Activated CD4-positive, alpha-beta T cell treated with anti-CD3 and anti-CD28 coated beads, Interleukin-2, amount 10 ng/mL, durations not matched to agents 7 days and 5 days (primary cell): ENCODE measurements around the gene COMMD4. TPM values are rescaled to one million over a fixed set of nuclear protein-coding genes. Genes with fewer than 3 reads are reported as not detected.
"Not testable (repeated sequence)": the region's sequence is repeated elsewhere in the genome, so short reads cannot be mapped to it uniquely, and the experiment has no call there.

Source experiments
- CTCF ChIA-PET: fragments of 350-600 bp; sonication (Branson Sonifier 250); formaldehyde crosslinking; loops from one replicate; lab custom pipeline; 2021; ENCODE audit warnings: antibody characterized with exemption; lab: Charles Lee
- POLR2A ChIA-PET: fragments of 350-600 bp; sonication (Branson Sonifier 250); formaldehyde crosslinking; loops from one replicate; lab custom pipeline; 2021; ENCODE audit warnings: antibody characterized with exemption; lab: Charles Lee
- DNase-seq: peaks from one replicate; pipeline ENCODE4 v3.0.0-alpha.2; 2020
- H3K27ac Mint-ChIP-seq: one replicate; pipeline ENCODE4 v1.8.0; 2021; ENCODE audit warnings: mild to moderate bottlenecking, moderate library complexity, mixed read lengths
- H3K27me3 Mint-ChIP-seq: one replicate; pipeline ENCODE4 v1.8.0; 2021; ENCODE audit warnings: mixed read lengths
- H3K36me3 Mint-ChIP-seq: one replicate; pipeline ENCODE4 v1.8.0; 2021; ENCODE audit warnings: low read depth, mixed read lengths
- H3K4me1 Mint-ChIP-seq: one replicate; pipeline ENCODE4 v1.8.0; 2021; ENCODE audit warnings: mixed read lengths
- H3K4me3 Mint-ChIP-seq: one replicate; pipeline ENCODE4 v1.8.0; 2021; ENCODE audit warnings: mild to moderate bottlenecking, moderate library complexity, mixed read lengths
- H3K9me3 Mint-ChIP-seq: one replicate; pipeline ENCODE4 v1.8.0; 2021; ENCODE audit warnings: mixed read lengths
- total RNA-seq, 2 experiments: library from RNA; stranded (reverse); gene quantifications; one replicate each; pipeline ENCODE4 v1.2.3, GENCODE V29; 2021

The COMMD4 gene
- total RNA-seq, 2 experiments from 2014 or later = 72.2 to 97.4 TPM

DNA sequence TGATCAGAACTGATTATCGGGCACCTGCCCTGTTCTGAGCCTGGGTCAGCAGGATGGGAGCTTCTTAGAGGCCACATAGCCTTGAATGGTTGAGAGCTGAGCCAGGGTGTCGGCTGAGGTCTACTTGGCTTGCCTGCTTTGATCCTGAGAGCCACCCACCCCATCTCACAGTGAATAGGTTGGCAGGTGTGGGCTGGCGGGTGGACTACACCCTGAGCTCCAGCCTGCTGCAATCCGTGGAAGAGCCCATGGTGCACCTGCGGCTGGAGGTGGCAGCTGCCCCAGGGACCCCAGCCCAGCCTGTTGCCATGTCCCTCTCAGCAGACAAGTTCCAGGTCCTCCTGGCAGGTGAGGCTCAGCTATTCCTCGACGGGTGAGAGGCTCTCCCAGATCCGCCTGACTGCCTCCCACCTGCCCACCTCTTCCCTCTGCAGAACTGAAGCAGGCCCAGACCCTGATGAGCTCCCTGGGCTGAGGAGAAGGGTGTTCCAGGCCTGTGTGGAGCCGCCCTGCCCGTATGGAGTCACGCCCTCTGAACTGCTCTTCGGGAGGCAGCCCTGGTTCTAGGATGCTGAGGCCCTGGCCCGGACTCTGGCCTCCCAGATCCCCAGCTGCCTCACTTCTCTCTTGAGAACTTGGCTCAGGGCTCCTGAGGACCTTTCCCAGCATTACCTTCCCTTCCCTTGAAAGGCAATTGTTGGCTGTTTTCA is 3.8 kb downstream of the COMMD4 start:
- Mint-ChIP-seq H3K27ac (no peak overlapping the region), H3K36me3 (peaks cover 6% of the 10 kb centered on the region), H3K4me1 (peaks cover 20% of the 10 kb centered on the region), H3K27me3 (no peaks in the 10 kb centered on the region), H3K9me3 (no peaks in the 10 kb centered on the region), H3K4me3 (no peak overlapping the region)
- ChIA-PET POLR2A (no interaction called here), CTCF (interaction anchor here (0.6 kb wide), 1 partner anchor 340 kb away, joined by 6 read pairs; no protein-coding TSS in a partner anchor)
- no peak for DNase-seq

DNA sequence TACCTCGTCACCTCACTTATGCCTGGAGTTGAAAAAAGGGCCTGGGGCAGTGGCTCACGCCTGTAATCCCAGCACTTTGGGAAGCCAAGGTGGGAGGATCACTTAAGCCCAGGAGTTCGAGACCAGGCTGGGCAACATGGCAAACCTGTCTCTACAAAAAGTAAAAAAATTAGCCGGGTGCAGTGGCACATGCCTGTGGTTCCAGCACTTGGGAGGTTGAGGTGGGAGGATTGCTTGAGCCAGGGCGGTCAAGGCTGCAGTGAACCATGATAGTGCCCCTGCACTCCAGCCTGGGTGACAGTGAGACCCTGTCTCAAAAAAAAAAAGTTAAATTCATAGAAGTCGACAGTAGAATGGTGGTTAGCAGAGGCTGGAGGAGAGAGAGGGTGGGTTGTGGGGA is 6.4 kb downstream of the COMMD4 start:
- H3K9me3 Mint-ChIP-seq = peaks cover 2% of the 10 kb centered on the region
- peaks cover 14% of the 10 kb centered on the region for H3K27me3 Mint-ChIP-seq
- no peak overlapping the region for H3K27ac Mint-ChIP-seq
- POLR2A ChIA-PET = no interaction called here
- no peak for DNase-seq
- H3K4me1 Mint-ChIP-seq = peaks cover 11% of the 10 kb centered on the region
- H3K4me3 Mint-ChIP-seq = no peak overlapping the region
- peaks cover 12% of the 10 kb centered on the region for H3K36me3 Mint-ChIP-seq
- CTCF ChIA-PET = interaction anchor here (0.8 kb wide), 1 partner anchor 338 kb away, joined by 3 read pairs; no protein-coding TSS in a partner anchor

- H3K9me3 Mint-ChIP-seq, H3K4me3 Mint-ChIP-seq, POLR2A ChIA-PET, H3K27ac Mint-ChIP-seq, DNase-seq: not testable (repeated sequence)
- CTCF ChIA-PET = interaction anchor here (1.5 to 2.2 kb wide), 2 partner anchors 9 to 24 kb away, joined by 4 to 6 read pairs; partner anchors contain the start of gene MAN2C1
- Mint-ChIP-seq H3K4me1 (peaks cover 12% of the 10 kb centered on the region), H3K36me3 (peaks cover 15% of the 10 kb centered on the region), H3K27me3 (peaks cover 22% of the 10 kb centered on the region)
These were observed 8.1 kb downstream of the COMMD4 start for GRCh38 chr15:75343953-75344352.

DNA sequence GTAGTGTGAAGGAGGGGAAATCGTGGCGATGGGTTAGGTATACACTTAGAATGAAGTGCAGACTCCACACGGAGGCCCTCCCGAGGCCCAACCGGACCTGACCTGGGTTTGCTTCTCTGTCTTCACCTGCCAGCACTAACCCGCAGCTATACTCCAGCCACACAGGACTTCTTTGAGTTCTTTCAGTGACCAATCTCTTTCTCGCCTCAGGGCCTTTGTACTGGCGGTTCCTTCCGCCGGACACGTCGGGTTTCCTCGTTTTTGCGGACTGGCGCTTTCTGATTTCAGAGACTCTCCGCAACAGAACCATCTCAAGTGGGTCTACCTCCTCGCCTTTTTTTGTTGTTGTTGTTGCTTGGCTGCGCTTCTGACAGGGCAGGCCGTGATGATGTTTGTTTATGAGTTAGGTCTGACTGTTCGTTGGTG is 10.9 kb downstream of the COMMD4 start, which contains the start of gene NEIL1:
Gene NEIL1 (plus strand): TSS at position 244 of the 426 bp plus-strand sequence. CDS start 1,867 bp downstream, outside the sequence.
- Mint-ChIP-seq H3K27ac (peak within 1 kb of the TSS; percentile 54), H3K4me3 (peak within 1 kb of the TSS; percentile 61), H3K36me3 (peaks cover 33% of the 10 kb centered on the region), H3K4me1 (peaks cover 35% of the 10 kb centered on the region), H3K27me3 (peaks cover 25% of the 10 kb centered on the region), H3K9me3 (peaks cover 14% of the 10 kb centered on the region)
- ChIA-PET CTCF (interaction anchor here (1.1 to 1.4 kb wide), 2 partner anchors 9 to 10 kb away, joined by 3 read pairs; no protein-coding TSS in a partner anchor), POLR2A (no interaction called here)
- DNase-seq = no peak

DNA sequence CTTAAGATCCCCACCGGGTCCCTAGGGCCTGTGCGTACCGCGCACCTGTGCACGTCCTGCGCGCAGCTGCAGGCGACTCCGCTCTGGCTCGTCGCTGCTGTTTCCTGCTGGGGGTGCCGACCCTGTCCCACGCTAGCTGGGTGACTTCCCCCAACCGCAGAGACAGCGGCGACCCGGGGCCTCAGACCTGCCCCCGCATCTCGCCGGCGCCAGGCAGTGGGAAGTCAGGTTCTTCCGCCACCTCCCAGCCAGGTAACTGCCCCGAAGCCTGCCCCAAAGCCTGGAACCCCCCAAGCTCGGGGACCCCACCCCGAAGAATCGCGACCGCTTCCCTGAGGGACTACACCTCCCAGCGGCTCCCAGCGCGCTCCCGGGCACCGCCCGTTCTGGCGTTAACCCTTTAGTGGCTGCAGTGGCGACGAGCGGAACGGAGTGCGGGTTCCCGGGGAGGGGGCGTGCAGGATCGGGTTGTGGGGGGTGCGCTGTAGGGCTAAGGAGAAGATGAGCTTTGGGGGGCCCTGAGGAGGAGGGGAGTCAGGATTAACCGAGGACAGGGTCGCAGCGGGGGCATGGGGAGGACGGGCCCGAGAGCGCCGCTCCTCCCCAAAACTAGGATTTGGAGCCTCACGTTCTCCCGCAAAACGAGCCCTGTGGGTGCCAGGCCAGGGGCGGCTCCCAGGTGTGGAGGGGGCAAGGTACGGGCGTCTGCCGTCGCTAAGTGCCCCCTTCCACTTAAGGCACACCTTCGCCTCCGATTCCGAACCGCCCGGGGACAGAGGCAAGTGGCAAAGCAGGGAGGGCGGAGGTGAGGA is 11.6 kb downstream of the COMMD4 start:
- peak overlapping the region; percentile 54 for H3K27ac Mint-ChIP-seq
- peaks cover 14% of the 10 kb centered on the region for H3K9me3 Mint-ChIP-seq
- peak overlapping the region; percentile 61 for H3K4me3 Mint-ChIP-seq
- ChIA-PET POLR2A (interaction anchor here (0.6 kb wide), 1 partner anchor 958 kb away, joined by 12 read pairs; no protein-coding TSS in a partner anchor), CTCF (interaction anchor here (1.0 to 1.4 kb wide), 3 partner anchors 9 to 20 kb away, joined by 3 to 4 read pairs (median 3); no protein-coding TSS in a partner anchor)
- DNase-seq = peak; percentile 28
- H3K27me3 Mint-ChIP-seq = peaks cover 25% of the 10 kb centered on the region
- H3K4me1 Mint-ChIP-seq = peaks cover 35% of the 10 kb centered on the region
- H3K36me3 Mint-ChIP-seq = peaks cover 34% of the 10 kb centered on the region

GRCh38 chr15:75348034-75348561 is 12.2 kb downstream of the COMMD4 start:
- ChIA-PET POLR2A (interaction anchor here (0.6 kb wide), 1 partner anchor 957 kb away, joined by 12 read pairs; no protein-coding TSS in a partner anchor), CTCF (interaction anchor here (1.0 to 1.4 kb wide), 3 partner anchors 8 to 20 kb away, joined by 3 to 4 read pairs (median 3); no protein-coding TSS in a partner anchor)
- DNase-seq = no peak
- peaks cover 25% of the 10 kb centered on the region for H3K27me3 Mint-ChIP-seq
- no peak overlapping the region for H3K4me3 Mint-ChIP-seq
- H3K4me1 Mint-ChIP-seq = peaks cover 35% of the 10 kb centered on the region
- peaks cover 34% of the 10 kb centered on the region for H3K36me3 Mint-ChIP-seq
- H3K9me3 Mint-ChIP-seq = peaks cover 14% of the 10 kb centered on the region
- peak overlapping the region; percentile 68 for H3K27ac Mint-ChIP-seq

GRCh38 chr15:75348562-75349350 is 12.9 kb downstream of the COMMD4 start:
- POLR2A ChIA-PET = no interaction called here
- H3K4me1 Mint-ChIP-seq = peaks cover 35% of the 10 kb centered on the region
- CTCF ChIA-PET = interaction anchor here (1.0 kb wide), 1 partner anchor 19 kb away, joined by 4 read pairs; no protein-coding TSS in a partner anchor
- H3K9me3 Mint-ChIP-seq = peaks cover 14% of the 10 kb centered on the region
- H3K36me3 Mint-ChIP-seq = peaks cover 36% of the 10 kb centered on the region
- H3K27me3 Mint-ChIP-seq = peaks cover 25% of the 10 kb centered on the region
- no peak for DNase-seq
- H3K4me3 Mint-ChIP-seq = peak overlapping the region; percentile 62
- H3K27ac Mint-ChIP-seq = peak overlapping the region; percentile 68

DNA sequence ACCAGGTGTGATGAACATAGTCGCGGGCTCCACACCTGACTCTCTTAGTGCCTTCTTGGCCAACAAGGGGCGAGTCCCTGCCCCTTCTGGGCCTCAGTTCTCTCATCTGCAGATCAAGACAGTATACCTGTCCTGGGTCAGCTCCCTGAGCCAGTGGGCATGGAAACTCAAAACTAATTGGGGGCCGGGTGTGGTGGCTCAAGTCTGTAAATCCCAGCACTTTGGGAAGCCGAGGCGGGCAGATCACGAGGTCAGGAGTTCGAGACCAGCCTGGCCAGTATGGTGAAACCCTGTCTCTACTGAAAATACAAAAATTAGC is 13.4 kb downstream of the COMMD4 start:
- CTCF ChIA-PET, DNase-seq: not testable (repeated sequence)
- Mint-ChIP-seq H3K36me3 (peaks cover 36% of the 10 kb centered on the region), H3K27me3 (peaks cover 25% of the 10 kb centered on the region), H3K4me3 (peak overlapping the region; percentile 62), H3K27ac (peak overlapping the region; percentile 97), H3K4me1 (peaks cover 35% of the 10 kb centered on the region), H3K9me3 (peaks cover 14% of the 10 kb centered on the region)
- POLR2A ChIA-PET = interaction anchor here (0.5 kb wide), 1 partner anchor 326 kb away, joined by 3 read pairs; no protein-coding TSS in a partner anchor

DNA sequence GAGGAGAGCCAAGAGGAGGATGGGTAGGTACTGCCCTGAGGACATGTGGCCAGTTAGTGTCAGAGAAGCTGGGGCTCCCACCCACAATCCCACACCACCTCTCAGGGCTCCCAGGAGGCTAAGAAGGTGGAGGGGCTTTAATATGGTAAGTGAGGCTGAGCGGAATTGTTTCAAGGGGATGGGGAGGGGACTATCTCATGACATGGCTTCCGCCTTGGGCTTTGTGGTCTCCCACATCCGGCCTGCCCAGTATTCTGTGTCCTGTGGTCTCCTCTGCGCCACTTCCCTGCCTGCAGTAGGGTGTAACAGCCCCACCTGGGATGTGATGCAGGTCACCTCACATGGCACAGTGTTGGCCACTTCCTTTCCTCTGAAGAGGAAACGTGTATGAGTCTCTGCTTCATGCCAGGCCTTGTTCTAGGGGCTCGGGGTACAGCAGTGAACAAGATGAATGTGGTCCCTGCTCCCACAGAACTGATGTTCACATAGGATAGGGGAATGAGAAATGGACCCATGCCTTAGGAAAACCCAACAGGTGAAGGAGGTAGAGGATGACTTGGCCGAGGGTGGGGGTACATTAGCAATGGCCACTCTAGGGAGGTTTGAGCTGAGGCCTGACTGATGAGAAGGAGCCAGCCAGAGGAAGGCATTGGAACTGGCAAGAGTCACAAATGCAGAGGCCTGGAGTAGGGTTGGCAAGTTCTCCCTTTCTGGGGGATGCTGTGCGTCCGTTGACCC is 14.2 kb downstream of the COMMD4 start:
- Mint-ChIP-seq H3K27ac (peak overlapping the region; percentile 97), H3K9me3 (peaks cover 14% of the 10 kb centered on the region), H3K4me3 (peak overlapping the region; percentile 62), H3K27me3 (peaks cover 25% of the 10 kb centered on the region), H3K36me3 (peaks cover 36% of the 10 kb centered on the region), H3K4me1 (peaks cover 35% of the 10 kb centered on the region)
- ChIA-PET CTCF (interaction anchor here (1.3 to 1.9 kb wide), 2 partner anchors 10 to 18 kb away, joined by 3 to 7 read pairs; partner anchors contain the start of gene MAN2C1), POLR2A (interaction anchor here (0.5 kb wide), 1 partner anchor 327 kb away, joined by 3 read pairs; no protein-coding TSS in a partner anchor)
- peak; percentile 89 for DNase-seq

DNA sequence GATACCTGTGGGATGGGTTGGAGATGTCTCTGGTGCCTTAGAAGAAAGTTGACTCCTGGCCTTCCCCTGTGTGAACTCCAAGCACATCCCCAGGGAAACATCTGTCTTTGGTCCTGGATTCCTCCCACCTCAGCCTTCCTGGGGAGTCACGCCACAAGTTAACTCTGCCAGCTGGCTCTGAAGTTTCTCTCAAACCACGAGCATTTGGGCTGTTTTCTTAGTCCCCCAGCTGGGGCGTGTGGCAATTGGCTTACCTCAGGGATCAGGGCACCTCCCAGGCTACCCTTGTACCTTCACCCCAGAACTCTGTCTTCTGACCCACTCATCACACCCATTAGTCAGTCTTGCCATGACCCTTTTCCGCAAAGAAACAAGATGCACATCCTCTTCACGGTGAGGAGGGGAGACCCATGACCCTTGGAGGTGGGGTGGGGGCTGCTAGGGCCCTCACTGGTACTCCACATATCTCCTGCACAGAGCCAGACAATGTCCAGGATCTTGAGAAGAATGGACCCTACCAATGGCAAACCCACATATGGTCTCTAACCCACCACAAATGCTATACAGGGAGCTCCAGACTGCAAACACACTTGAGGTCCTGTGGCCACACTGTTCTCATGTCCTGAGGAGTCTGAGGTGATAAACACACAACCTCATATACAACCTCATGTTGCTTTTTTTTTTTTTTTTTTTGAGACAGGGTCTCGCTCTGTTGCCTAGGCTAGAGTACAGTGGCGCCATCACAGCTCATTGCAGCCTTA is 14.9 kb downstream of the COMMD4 start:
- peaks cover 21% of the 10 kb centered on the region for H3K27me3 Mint-ChIP-seq
- peaks cover 35% of the 10 kb centered on the region for H3K4me1 Mint-ChIP-seq
- H3K36me3 Mint-ChIP-seq = peaks cover 34% of the 10 kb centered on the region
- no peak for DNase-seq
- H3K9me3 Mint-ChIP-seq = peaks cover 14% of the 10 kb centered on the region
- POLR2A ChIA-PET = no interaction called here
- peak overlapping the region; percentile 97 for H3K27ac Mint-ChIP-seq
- no peak overlapping the region for H3K4me3 Mint-ChIP-seq
- CTCF ChIA-PET = interaction anchor here (1.3 to 1.9 kb wide), 2 partner anchors 9 to 17 kb away, joined by 3 to 7 read pairs; partner anchors contain the start of gene MAN2C1
